GM19035 (cell line): Measurements from ENCODE around the gene BUD23.
"Not testable (repeated sequence)": the region's sequence is repeated elsewhere in the genome, so short reads cannot be mapped to it uniquely, and the experiment has no call there.

Source experiments
- ATAC-seq: cut with Tn5 transposase; IDR thresholded peaks from one replicate; pipeline ENCODE4 v1.9.1; 2021; ENCODE audit not compliant: unreplicated experiment

The BUD23 gene

DNA sequence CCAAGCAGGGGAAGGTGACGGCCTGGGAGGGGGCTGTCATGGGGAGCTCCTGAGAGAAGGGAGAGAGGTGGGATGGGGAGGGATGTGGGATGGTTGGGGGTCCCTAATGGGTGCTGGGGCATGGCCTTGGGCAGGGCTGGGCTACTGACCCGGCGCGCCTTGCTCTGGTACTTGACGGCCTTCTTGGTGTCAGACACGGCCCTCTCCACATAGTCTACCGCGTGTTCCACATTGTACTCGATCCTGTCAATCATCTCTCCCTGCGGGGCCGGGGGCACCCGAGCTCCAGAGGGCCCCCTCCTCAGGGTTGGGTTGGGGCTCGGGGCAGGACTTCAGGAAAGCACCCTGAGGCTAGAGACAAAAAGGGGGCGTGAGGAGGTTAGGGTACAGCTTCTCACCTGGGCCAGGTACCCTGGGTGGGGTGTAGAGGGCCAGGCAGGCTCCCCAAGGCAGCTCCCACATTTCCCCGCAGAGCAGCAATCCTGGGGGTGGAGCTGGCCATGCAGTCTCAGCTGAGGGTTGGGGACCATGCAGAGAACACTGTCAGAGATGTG is 17.3 kb downstream of the BUD23 start:
- no peak for ATAC-seq

DNA sequence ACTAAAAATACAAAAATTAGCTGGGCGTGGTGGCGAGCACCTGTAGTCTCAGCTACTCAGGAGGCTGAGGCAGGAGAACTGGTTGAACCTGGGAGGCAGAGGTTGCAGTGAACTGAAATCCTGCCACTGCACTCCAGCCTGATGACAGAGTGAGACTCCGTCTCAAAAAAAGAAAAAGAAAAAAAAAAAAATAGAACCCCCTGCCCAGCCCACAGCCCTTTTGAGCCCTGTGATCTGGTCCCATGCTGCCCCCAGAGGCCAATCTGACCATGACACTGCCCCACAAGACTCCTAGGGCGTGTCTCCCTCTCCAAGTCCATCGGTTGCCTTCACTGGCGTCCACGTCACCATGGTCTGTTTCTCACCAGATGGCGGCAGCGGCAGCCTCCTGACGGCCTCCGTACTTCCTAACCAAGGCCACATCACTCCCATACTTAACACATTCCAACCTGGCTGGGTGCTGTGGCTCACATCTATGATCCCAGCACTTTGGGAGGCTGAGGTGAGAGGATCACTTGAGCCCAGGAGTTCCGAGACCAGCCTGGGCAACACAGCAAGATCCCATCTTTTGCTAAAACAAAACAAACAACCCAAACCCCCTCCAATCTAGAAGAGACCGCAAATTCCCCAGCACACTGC is 18.1 kb downstream of the BUD23 start:
- no peak for ATAC-seq

DNA sequence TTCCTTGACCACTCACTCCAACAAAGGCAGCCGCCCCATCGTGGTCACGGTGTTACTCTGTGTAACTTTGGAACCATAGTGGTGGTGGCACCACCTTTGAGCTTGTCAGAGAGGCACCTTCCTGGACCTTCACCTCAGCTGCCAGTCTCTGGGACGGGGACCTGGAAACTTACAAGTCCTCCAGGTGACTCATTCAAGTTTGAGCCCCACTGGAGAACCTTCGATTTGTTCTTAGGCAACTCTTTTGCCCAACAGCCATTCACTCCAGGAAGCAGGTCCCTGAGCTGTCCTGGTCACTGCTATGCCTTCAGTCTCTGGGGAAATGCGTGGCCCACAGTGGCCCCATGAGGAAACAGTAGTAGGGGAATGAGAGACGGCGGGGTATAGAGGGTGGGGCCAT is 18.8 kb downstream of the BUD23 start:
- no peak for ATAC-seq

DNA sequence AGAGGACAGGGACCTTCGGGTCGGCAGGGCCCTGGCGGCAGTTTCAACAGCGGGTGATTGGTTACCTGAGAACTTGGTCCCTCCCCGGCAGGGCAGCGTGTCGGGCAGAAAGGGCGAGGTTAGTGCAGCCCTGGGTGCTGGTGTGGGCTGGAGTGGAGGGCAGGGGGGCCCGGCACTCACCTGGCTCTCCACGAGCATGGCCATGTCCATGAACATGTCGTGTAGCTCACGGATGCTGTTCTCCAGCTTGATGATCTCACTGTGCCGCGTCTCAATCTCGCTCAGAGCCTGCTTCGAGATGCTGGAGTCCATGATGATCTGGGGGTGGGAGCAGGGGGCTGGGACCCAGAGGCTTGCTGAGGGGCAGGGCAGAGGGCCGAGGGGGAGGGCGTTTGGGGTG is 19.3 kb downstream of the BUD23 start:
- ATAC-seq, result no peak

DNA sequence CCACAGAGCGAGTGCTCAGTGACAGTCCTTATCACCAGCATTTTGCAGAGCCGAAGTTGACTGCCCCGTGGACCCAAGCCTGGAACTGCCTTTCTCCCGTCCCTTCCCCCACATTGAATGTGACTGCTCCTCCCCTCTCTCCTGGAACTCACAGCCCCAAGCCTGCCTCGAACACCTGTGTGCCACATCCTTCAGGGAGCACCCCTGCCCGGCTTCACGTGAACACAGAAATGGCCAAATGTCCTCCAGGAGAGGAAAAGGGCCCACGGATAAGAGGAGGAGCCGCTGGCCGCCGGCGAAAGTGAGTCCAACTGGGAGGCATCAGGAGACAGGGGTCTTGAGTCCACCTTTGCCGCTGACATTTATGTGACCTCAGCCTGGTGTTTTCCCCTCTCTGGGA is 19.8 kb downstream of the BUD23 start:
- ATAC-seq, result no peak

DNA sequence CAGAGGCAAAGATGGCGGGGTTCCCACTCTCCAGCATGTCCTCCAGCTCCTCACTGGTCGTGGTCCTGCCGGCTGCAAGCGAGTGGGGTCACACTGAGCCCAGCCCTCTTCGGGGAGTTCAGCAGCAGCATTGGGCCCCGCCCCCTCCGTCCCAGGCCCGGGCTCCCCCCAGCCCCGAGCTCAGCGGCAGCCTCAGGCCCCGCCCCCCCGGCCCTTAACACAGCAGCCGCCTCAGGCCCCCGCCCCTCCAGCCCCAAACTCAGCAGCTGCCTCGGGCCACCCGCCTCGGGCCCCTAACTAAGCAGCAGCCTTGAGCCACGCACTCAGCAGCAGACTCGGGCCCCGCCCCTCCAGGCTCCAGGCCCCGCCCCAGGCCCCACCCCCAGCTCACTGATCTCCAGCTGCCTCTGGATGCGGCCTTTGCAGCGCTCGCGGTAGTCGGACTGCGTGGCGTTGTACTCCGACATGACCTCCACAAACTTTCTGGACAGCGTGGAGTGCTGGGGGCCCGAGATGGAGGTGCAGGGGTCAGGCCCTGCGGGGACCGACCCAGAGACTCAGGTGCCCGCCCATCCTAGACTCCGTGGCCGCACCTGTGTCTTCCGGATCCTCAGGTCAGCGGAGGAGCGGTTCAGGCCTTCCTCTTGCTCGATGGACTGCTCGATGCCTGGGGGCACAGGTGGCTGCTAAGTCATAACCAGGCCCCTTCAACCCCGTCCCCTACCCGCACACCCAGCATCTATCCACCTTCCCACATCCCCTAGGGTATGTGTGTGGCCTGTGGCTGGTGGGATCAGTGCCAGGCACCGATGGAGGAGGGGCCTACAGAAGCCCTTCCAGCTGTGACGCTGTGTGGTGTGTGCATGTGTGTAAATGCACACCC is 20.6 kb downstream of the BUD23 start:
- no peak for ATAC-seq

DNA sequence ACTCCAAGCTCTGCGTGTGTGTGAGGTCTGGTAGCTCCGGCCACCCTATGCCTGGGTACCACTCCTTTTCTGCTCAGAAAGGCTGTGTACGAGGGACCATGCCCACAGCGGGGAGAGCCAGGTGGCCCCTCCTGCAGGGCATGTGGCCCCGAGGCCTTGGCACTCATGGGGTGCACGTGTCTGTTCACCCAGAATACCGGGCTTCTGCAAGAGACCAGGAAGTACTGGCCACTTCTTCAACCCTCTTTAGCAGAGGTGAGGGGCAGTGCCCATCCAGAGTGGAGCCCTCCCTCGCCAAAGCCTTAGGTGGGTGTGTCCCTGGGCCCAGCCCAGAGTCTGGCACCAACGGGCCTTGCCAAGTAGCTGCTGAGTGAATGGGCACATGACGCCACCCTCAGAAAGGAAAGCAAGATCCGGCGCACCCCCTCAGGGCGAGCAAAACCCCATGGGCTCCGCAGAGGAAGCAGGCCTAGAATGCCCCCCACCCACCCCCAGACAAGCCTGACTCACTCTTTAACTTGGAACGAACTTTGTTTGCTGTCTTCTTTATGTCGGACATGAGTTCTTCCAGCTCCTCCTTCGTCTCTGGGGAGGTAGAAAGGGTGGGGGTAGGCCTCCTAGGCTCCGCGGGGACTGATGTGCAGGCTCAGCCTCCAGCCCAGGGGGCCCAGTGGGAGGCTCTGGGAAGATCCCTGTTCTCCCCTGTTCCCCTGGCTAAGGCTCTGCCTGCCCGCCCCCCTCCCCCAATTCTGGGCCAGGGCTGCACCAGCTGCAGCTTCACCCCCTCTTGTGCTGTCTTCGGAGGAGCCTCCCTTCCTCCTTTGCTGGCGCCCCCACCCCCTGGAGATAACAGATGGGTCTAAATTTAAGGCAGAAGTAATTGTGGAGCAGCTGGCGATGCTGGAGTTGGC is 21.5 kb downstream of the BUD23 start:
- no peak for ATAC-seq

DNA sequence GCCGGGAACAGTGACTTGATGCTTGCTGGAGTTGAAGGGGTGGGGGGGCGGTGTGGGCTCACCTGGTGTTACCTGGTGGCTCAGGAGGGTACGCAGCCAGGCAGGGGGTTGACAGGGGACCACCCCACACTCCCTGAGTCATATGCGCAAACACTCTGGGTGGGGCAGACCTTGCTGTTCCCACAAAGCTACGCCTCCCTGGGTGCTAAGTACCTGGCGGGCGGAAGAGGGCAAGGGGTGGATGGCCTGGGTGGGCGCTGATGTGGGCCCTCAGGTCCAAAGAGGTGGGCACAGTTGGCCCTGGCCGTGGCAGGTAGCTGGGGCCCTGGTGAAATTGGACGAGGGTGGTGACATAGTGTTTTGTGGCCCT is 22.1 kb downstream of the BUD23 start:
- ATAC-seq, result no peak

DNA sequence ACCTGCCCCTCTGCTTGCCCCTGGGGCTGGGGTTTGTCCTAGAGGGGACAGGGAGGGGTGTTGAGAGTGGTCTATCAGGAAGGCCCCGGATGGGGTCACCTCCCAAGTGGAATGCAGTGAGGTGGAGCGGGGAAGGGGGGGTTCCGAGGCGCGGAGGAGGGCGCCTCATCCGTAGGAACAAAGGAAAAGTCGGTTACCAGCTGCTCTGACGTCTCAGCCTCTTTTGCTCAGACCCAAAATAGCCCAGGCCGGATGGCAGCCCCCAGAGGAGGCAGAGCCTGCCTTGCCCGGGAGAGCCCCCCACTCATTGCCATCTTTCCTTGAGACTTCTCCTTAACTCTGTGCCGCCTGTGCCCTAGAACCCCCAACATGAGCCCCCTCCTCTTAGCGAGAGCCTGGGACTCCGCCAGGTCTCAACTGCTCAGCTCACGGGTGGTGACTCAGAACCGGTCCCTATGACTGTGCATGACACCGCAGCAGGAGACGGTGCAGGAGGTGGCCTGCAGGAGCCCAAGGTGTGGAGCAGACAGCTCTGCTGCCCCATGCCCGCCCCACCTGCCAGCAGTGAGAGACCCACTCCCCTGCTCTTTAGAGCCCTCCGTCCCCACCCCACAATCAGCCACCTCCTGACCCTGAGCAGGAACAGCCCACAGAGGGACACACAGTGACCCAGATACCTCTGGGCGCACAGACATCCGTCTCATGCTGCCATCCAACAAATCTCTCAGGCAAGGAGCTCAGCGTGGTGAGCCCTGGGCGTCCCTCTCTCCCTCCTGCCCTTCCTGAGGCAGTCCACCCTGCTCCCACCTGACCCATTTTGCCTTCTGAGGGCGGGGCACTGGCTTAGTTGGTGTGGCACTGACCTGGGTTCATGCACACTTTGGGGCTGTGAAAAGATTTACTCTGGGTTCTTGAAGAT is 23.0 kb downstream of the BUD23 start:
- no peak for ATAC-seq

DNA sequence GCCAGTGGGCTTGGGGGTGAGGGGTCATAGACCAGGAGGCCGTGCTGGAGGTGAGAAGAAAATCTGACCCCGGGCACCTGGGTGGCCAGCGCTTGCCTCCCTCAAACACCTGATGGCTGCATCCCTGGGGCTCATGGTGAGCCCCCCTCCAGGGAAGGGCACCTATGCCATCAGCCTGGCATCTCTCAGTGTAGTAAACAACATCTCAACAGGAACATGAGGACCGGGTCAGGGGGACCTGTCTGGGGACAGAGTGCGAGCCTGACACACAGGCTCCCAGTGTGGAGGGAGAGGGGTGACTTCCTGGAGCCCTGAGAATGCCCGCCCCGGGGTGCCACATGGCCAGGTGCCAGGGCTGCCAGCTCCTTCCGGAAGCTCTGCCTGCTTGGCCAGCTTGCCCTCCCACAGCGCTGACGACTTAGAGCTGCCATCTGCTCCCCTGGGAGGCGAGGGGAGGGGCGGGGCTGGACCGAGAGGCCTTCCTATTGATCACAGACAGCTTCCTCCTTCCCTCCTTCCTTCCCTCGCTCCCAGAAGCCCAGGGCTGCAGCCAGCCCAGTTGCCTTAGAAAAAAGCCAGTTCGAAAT is 23.7 kb downstream of the BUD23 start:
- ATAC-seq, result no peak

DNA sequence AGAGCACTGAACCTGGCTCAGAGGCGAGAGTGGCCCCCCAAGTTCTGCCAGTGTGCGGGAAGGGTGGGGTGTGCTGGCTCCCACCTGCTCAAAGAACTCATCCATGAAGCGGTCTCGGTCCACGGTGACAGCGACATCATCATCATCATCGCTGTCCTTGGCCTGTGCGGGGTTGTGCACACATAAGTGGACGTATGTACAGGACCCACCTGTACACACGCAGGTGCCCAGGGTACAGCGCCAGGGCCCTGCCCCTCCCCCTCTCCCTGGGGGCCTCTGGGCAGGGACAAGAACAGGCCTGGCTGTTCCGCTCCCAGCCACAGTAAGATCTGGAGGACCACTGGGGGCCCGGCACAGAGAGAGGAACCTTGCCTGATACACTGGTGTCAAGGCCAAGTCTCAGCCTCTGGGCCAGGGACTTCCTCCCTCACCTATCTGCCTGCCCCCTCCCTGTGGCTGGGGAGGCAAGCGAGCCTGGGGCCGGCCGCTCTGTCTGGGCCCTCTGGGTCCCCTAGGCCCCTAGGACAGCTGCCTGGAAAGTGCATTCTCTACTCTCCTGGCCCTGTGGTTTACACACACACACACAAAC is 25.7 kb downstream of the BUD23 start:
- ATAC-seq, result no peak

DNA sequence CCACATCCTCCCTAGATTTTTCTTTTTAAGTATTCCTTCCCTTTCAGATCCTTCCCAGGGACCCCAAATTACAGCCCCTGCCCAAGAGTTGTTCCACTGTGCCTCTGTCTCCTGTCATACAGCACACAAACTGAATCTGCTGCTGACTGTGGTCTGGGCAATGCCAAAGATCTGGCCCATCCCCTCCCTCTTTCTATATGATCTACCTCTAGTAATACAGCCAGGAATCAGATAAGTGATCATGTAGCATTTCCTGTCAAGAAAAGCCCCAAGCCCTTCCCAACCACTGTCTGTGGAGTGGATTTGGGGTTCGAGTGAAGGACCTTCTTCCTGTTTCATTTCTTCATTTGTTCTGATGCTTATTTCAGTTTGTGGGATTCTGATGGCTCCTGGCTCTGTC is 29.4 kb downstream of the BUD23 start:
- ATAC-seq, result no peak

DNA sequence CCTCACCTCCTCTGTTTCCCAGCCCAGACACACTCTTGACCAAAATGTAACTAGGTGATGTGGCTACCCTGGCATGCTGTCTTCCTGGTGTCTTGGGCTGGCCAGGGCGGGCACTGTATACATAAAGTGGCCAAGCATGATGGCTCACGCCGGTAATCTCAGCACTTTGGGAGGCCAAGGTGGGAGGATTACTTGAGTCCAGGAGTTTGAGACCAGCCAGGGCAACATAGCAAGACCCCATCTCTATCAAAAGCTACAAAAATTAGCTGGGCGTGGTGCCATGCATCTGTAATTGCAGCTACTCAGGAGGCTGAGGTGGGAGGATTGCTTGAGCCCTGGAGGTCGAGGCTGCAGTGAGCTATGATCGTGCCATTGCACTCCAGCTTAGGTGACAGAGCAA is 29.9 kb downstream of the BUD23 start:
- not testable (repeated sequence) for ATAC-seq

DNA sequence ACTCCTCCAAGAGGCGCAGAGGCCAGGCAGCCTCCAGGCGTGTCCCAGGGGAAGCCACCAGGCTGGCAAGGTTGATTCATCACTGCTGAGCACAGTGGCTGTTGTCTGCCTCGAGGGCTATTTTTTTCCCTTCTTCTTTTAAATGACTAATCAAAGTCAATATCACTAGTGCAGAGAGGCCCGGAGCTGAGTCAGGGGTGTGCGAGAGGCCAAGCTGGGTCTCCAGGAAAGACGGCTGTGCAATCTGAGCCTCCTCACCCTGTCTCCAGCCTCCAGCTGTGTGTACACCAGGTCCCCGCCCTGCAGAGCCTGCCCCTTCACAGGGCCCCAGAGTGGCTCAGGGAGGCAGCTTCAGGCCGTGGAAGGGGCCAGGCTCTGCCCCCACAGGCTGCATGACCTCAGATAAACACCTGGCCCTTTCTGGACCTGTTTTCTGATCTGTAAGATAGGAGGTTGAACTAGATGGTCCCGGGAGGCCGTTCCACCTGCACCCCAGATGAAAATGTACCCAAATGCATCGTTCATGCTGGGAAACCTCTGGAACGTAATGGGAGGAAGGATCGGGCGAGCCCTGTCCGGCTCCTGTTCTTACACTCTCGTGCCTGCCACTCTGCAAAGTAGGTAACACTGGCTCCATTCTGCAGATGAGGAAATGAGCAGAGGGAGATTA is 32.4 kb downstream of the BUD23 start:
- ATAC-seq, result no peak

DNA sequence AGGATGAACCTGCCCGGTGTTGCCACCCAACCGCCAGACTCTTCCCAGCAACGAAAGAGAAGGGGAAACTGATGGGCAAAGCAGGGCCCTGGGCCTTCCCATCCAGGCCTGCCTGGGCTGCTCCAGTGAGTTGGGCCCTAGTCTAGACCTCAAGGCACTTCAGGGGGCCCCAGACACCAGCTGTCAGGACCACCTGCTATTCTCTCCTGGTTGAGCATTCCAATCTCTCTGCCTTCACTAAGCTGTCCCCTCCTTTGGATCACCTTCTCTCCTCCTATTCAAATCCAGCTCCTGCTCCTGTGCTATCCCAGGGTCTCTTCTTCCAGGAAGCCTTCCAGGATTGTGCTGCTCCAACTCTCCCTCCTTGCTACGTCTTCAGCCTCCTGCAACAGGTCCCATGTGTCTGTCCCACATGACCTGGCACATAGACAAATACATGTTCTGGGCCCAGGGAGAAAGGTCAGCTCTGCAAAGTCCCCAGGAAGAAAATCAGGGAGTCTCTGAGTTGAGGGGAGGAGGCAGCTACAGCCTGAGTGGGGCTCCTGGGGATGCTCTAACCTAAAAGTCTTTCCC is 33.0 kb downstream of the BUD23 start:
- ATAC-seq, result no peak

DNA sequence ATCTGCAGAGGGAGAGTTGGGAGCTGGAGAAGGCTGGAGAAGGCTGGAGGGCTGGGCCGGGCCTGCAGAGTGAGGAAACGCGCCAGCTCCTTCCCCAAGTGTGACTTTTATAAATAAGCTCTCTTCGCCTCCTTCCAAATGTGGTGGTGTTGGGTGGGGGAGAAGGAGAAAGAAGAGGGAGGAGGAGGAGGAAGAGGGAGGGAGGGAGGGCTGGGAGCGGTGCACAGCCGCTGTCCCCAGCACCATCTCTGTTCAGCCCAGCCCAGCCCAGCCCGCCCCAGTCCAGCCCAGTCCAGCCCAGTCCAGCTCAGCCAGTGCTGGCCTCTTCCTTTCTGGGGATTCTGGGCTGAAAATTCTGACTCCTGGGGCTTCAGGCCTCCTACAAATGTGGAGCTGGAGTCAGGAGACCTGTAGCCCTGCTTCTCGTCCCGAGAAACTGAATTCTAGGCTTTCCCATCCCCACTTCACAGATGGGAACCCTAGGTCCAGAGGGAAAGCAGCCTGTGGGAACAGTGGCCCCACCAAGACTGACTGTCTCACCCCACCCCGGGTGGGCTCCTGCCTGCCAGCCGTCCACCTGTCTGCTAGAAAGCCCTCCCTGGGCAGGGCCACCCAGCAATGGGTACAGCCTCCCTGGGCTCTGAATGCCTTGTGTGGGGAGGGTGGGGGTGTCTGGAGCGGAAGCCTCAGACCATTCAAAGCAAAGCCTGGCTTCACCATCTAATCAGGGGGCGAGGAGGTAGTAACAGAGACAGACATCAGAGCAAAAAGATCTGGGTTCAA is 33.8 kb downstream of the BUD23 start:
- ATAC-seq, result no peak

DNA sequence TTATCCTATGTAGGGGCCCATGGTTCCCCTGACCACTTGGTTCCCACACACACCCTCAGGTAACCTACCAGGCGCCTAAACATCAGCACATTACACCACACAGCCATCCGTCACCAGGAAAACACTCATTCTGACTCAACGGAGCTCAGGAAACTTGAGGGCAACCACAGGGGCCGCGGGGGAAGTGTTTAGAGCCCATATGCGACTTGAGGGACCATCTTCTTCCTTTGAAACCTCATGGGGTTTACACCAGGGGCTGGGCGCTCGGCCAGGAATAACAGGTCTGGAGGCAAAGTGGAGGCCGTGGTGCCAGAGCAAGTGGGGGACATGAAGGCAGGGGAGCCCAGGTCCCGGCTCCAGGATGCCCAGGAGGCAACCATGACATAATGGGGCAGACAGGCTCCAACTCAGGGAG is 34.6 kb downstream of the BUD23 start:
- no peak for ATAC-seq

DNA sequence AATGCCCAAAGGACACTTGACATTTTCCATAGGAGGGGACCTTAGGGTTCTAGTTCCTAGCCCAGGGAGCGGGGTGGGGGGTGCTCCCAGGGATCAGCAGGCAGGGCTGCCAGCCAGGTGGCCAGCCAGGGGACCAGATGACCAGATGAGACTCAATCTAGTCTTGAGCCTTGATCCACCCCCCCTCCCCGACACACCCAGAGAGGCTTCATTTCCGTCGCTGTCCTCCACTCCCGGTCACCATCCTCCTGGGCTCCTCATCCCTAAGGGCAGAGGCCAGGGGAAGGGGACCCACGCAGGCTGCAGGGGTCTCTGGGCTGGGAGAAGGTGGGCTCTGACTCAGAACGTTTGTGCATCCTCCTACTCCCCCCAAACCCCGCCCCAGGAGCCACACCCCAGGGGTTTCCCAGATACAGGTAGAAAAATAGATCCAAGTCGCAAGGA is 35.1 kb downstream of the BUD23 start:
- no peak for ATAC-seq
